Mammary epithelial cell (primary cell): ENCODE results near the gene TNP1.

Experiments used
- EZH2 ChIP-seq: IDR thresholded peaks from 2 replicates; pipeline ENCODE4 v1.6.1; 2012; ENCODE audit warnings: low read length, inconsistent platforms, borderline replicate concordance
- TF ChIP-seq, protein P1 (sequence below), 2 donors: IDR thresholded peaks in 1 of 2; conservative IDR thresholded peaks in 1 of 2; 2 replicates each; pipeline ENCODE4 v1.5.1; 2011 to 2012; ENCODE audit warnings: inconsistent platforms in 2 of 2, low read length in 2 of 2, mild to moderate bottlenecking in 2 of 2, control low read depth in 1 of 2, low read depth in 1 of 2; ENCODE audit not compliant: insufficient read depth in 1 of 2; ENCODE audit errors: extremely low read depth in 1 of 2

DNA sequence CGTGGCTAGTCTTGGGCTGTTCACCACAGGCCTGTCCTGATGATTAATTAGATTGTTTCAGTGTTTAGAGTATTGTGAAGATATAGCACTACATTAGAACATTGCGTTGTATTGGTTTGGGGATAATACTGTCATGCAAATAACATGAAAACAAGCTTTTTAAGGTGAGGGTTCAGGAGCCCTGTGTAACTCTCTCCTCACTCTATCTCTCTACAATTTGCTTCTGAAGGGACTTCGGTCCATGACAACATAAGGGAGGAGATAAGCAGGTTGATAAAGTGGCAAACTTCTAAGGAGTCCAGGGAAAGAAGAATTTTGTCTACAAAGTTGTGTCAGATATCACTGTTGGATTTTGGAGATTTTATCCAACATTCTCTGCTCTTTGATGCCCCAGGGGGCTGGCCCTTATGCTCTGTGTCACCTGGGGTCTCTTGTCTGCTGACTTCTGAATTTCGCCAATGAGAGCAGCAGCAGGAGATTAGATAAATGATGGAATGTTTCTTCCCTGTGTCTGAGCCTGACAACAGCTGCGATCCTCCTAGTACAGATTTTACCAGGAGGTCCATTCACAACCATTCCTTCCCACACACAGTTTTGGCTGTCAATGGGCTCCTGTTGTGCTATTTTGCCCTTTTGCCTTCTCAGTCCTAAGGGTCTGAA is 3.3 kb downstream of the TNP1 start:
- TF ChIP-seq, protein P1, sequence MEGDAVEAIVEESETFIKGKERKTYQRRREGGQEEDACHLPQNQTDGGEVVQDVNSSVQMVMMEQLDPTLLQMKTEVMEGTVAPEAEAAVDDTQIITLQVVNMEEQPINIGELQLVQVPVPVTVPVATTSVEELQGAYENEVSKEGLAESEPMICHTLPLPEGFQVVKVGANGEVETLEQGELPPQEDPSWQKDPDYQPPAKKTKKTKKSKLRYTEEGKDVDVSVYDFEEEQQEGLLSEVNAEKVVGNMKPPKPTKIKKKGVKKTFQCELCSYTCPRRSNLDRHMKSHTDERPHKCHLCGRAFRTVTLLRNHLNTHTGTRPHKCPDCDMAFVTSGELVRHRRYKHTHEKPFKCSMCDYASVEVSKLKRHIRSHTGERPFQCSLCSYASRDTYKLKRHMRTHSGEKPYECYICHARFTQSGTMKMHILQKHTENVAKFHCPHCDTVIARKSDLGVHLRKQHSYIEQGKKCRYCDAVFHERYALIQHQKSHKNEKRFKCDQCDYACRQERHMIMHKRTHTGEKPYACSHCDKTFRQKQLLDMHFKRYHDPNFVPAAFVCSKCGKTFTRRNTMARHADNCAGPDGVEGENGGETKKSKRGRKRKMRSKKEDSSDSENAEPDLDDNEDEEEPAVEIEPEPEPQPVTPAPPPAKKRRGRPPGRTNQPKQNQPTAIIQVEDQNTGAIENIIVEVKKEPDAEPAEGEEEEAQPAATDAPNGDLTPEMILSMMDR (conservative IDR thresholded peaks at IDR 0.05 in 1 of 2, IDR thresholded peaks at IDR 0.05 in 1 of 2; ENCODE audit: extremely low read depth in 1 of 2, insufficient read depth in 1 of 2, low read depth in 1 of 2, low read length in 2 of 2): no peak
- TF ChIP-seq EZH2: no peak
